UCSD-AML1 (cell line): ENCODE data around the gene AP2B1.
"Not testable (repeated sequence)": the region's sequence is repeated elsewhere in the genome, so short reads cannot be mapped to it uniquely, and the experiment has no call there.

Experiments used
- DNase-seq: peaks from one replicate; lab custom pipeline; 2025; ENCODE audit not compliant: unreplicated experiment; lab: John Stamatoyannopoulos, UW

Gene AP2B1

DNA sequence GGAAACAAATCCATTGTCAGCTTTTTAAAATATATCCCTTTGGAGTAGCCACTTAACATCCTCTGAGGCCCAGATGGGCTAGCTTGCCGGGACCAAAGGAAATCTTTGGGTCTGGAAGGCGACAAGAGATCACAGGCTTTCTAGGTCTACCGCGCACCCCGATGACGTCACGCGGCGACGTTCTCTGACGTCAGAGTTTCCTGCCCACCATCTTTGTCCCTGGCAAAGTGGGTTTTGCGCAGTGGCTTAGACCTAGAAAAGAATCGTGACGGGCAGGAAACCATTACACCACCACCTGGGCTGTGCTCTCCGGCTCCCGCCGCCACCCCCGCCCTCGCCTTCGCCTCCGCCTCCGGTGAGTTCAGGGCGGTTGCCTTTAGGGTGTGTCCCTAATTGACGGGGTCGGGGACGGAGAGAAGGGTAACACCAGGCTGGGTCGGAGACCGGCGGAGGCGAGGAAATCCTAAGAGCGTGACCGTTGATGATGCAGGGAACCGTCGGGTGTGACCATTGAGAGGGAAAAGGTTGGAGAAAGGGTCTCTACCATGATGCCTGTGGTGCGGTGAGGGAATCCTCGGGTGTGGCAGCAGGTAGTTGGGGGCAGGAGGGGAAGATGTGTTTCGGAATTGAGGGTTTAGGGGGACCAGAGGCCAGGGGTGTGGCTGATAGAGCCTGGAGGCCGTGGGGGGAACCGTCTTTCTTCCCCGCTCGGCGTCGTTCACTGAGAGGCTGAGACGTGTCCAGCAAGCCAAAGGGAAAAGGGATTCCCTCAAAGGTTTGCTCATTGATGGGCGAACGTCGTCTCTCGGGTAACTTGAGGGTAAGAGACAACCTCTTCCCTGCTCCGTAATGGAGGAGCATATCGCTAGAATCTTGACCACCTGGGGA, at the start of gene AP2B1:
TSS of gene AP2B1 (plus strand) at position 249 of the 888 bp plus-strand sequence. CDS start 6,709 bp downstream, outside the sequence.
- DNase-seq, result peak; percentile 97

DNA sequence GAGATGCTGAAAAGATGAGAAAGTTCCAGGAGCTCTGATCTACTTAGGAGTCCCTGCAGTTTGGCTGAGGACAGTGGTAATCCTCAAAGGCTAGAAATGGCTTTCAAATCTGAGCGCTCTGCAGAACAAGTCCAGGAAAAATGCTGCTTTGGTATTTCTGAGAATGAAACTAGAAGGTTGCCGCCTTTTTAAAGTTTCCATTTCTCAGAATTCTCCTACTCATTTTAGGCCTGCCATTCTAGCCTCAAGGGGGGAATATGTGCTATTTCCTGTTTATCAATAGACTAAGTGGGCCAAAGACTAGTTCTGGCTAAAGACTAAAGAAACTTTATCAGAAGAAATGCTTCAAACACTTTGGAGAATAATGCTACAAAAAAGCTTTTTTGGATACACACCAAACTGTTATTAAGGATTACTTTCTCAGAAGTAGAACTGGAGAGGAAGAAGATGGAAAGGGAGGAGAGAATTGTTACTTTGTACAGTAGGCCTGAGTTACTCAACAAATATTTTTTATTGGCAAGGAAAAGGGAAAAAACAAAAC, 49.5 kb upstream of the AP2B1 start, which contains the start of gene SLFN12L:
TSS of gene SLFN12L (minus strand) at position 78 of the 541 bp plus-strand sequence. CDS start 15,314 bp downstream, outside the sequence.
- DNase-seq, result no peak

DNA sequence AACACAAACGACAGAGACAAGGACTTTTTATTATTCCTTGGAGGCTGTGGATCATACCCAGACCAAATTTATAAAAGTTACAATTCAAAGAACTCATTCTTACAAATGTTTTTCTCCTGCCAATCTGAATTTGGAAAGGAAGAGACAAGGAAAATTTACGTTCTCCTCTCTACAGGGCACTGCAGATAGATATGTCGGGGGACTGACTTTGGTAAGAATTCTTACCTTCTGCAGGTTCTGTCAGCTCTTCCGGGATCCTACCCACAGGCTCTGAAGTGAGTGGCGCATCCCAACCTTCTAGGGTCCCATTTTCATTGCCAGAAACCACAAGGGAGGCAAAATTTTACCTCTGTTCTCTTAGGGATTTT, 47.5 kb upstream of the AP2B1 start:
- no peak for DNase-seq

DNA sequence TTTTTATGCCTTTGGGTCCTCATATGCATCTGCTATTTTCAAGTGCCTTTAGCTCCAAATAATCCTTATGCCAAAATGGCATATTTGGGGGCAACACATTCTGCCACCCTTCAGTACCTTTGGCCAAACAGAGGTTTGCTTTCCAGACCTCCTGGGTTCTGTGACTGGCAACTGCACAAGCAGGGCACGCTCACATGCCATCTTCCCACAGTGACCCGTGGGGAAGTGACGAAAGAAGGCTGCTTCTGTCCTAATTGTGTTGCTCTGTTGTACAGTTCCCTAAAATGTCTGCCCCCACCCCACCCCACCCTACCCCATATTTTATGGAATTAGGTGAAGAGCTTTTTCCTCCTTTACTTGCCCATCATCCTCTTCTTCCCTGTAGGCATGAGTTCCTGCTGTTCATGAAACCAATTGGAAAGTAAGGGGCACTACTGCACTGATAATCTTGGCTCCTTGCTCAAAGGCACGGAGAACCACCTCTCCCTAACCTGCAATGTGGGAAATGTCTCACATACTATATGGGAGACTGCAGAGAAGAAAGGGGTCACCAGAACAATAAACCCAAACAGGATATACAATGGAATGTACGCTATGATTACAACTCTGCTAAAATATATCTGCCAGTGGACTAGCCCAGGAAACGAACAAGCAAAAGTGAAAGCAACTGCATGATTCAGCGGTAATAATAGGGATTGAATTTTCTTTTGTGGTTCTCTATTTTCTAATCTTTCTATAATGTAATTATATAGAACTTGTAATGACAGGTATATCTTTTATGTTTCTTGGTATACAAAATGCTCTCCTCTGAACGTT, 46.3 kb upstream of the AP2B1 start:
- peak; percentile 44 for DNase-seq

DNA sequence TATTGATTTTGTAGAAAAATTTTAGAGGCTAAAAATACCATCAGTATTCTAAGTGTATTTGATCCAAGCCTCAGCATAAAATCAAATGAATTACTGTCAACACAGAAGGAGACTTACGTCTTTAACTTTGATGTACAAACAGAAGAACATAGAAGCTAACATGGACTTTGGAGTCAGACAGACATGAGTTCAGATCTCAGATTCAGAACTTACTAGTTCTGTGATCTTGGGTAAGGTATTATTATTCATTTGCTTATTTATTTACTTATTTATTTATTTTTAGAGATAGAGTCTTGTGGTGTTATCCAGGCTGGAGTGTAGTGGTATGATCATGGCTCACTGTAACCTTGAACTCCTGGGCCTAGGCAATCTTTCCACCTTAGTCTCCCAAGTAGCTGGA, 45.7 kb upstream of the AP2B1 start:
- DNase-seq, result no peak

- DNase-seq, result no peak
Observed at GRCh38 chr17:35542990-35543389, 44.1 kb upstream of the AP2B1 start.

GRCh38 chr17:35543856-35544255, 43.3 kb upstream of the AP2B1 start:
- no peak for DNase-seq

GRCh38 chr17:35545150-35545549, 42.0 kb upstream of the AP2B1 start:
- no peak for DNase-seq

- no peak for DNase-seq
Observed at GRCh38 chr17:35546487-35546886, 40.6 kb upstream of the AP2B1 start.

- no peak for DNase-seq
Observed at GRCh38 chr17:35548208-35548810, 38.8 kb upstream of the AP2B1 start.

DNA sequence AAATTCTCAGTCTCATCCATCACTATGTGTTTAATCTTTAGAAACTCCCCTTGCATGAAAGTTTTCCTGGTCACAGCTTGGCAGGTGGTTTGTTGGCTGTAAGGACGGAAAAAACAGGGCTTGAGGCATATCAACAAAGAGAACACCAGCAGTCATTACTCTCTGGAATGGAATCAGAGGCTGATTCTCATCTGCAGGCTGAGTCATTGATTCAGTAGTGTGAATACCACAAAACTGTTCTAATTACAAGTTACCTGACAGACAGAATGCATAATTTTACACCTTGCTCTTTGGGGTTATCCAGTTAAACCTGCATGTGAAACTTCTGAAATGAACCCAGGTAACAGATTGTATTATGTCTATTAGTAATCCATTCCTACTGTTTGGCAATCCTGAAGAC, 38.1 kb upstream of the AP2B1 start:
- no peak for DNase-seq

DNA sequence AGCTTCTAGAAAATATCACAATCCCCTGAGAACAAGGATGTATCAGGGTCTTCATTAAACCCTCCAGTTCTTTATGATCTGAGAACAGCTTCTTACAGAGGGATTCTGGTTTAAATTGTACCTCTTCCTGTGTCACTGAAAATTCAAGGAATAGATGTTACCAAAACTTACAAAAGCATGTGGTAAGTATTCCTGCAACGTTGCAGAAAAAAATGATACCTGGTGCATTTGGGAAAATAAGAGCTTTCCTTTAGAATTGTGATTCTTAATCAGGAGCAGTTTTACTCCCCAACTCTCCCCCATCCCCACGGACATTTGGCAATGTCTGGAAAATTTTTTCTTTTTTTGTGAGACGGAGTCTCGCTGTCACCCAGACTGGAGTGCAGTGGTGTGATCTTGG, 33.8 kb upstream of the AP2B1 start:
- DNase-seq, result no peak

GRCh38 chr17:35554668-35555067, 32.5 kb upstream of the AP2B1 start:
- DNase-seq, result no peak

- peak; percentile 21 for DNase-seq
Observed at GRCh38 chr17:35555691-35556090, 31.4 kb upstream of the AP2B1 start.

GRCh38 chr17:35557353-35557752, 29.8 kb upstream of the AP2B1 start:
- DNase-seq, result no peak

DNA sequence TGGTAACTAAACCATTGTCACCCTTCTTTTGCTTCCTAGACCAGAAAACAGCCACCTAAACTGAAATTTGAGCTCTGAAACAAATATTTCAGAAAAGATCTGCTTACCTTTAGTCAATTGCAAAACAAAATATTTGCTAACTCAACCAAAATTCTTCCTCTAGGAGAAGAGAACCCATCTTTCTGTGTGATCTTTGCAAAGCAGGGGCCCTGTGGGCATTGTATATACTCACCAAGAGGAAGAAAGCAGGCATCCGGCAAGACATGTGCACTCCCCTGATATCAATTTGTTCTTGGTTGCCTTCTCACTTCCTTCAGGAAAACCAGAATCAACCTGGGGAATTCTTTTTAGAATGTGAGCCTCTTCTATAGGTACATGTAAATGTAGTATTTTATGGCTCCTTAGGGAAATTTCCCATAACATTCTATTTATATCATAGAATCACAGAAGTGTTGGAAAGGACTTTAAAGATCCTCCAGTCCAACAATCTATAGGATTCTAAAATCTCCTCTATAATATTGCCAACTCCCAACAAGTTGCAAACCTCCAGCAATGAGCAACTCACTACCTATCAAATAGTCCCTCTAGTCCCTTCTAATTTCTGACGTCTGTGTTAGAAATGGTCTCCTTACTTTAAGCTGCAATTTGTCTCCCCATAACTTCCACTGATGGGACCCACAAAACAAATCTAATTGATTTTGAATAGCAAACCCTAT, 27.5 kb upstream of the AP2B1 start:
- peak; percentile 46 for DNase-seq

GRCh38 chr17:35560703-35561102, 26.4 kb upstream of the AP2B1 start, which contains the start of gene SLFN14:
TSS of gene SLFN14 (minus strand) at chr17:35560819. CDS start at chr17:35558062, 2,757 bp downstream.
- peak; percentile 75 for DNase-seq

DNA sequence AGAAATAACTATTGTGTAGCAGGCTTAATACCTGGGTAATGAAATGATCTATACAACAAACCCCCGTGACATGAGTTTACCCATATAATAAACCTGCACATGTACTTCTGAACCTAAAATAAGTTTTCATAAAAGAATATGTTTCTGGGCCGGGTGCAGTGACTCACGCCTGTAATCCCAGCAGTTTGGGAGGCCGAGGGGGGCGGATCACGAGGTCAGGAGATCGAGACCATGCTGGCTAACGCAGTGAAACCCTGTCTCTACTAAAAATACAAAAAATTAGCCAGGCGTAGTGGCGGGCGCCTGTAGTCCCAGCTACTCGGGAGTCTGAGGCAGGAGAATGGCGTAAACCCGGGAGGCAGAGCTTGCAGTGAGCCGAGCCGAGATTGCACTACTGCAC, 23.9 kb upstream of the AP2B1 start:
- DNase-seq, result not testable (repeated sequence)

- no peak for DNase-seq
Observed at GRCh38 chr17:35566968-35567367, 20.2 kb upstream of the AP2B1 start.

GRCh38 chr17:35568561-35568960, 18.6 kb upstream of the AP2B1 start:
- no peak for DNase-seq
